ENCODE results near the gene TTLL11.

TTLL11 gene

GRCh38 chr9:122109035-122109813 is 16.1 kb upstream of the TTLL11 start:
- DNase-seq (ENCODE audit: low read depth in 2 of 2) = no peak

- DNase-seq (ENCODE audit: low read depth in 2 of 2) = no peak
Observed at GRCh38 chr9:122107291-122107805, 14.2 kb upstream of the TTLL11 start.

GRCh38 chr9:122106576-122106975 is 13.5 kb upstream of the TTLL11 start:
- DNase-seq (ENCODE audit: low read depth in 2 of 2) = no peak

- no peak for DNase-seq (ENCODE audit: low read depth in 2 of 2)
Observed at GRCh38 chr9:122103985-122104384, 10.9 kb upstream of the TTLL11 start.

GRCh38 chr9:122102156-122102555 is 9.0 kb upstream of the TTLL11 start:
- no peak for DNase-seq (ENCODE audit: low read depth in 2 of 2)

GRCh38 chr9:122100756-122101155 is 7.6 kb upstream of the TTLL11 start:
- no peak for DNase-seq (ENCODE audit: low read depth in 2 of 2)

GRCh38 chr9:122099271-122099869 is 6.3 kb upstream of the TTLL11 start:
- DNase-seq (ENCODE audit: low read depth in 2 of 2) = peak in 1 of 2 experiments; percentile 25

- no peak for DNase-seq (ENCODE audit: low read depth in 2 of 2)
Observed at GRCh38 chr9:122097679-122098315, 4.7 kb upstream of the TTLL11 start.

- DNase-seq (ENCODE audit: low read depth in 2 of 2) = no peak
Observed at GRCh38 chr9:122096620-122097415, 3.7 kb upstream of the TTLL11 start.

- peak in 1 of 2 experiments; percentile 11 for DNase-seq (ENCODE audit: low read depth in 2 of 2)
Observed at GRCh38 chr9:122095010-122095767, 2.1 kb upstream of the TTLL11 start.

- no peak for DNase-seq (ENCODE audit: low read depth in 2 of 2)
Observed at GRCh38 chr9:122091682-122092592, 1.2 kb downstream of the TTLL11 start.

- DNase-seq (ENCODE audit: low read depth in 2 of 2) = no peak
Observed at GRCh38 chr9:122090981-122091380, 2.1 kb downstream of the TTLL11 start.

GRCh38 chr9:122090287-122090883 is 2.7 kb downstream of the TTLL11 start:
- no peak for DNase-seq (ENCODE audit: low read depth in 2 of 2)

GRCh38 chr9:122088880-122089706 is 4.0 kb downstream of the TTLL11 start:
- DNase-seq (ENCODE audit: low read depth in 2 of 2) = no peak

- DNase-seq (ENCODE audit: low read depth in 2 of 2) = no peak
Observed at GRCh38 chr9:122087406-122088200, 5.5 kb downstream of the TTLL11 start.

GRCh38 chr9:122086873-122087272 is 6.2 kb downstream of the TTLL11 start:
- no peak for DNase-seq (ENCODE audit: low read depth in 2 of 2)

- no peak for DNase-seq (ENCODE audit: low read depth in 2 of 2)
Observed at GRCh38 chr9:122085260-122085659, 7.8 kb downstream of the TTLL11 start.

All from fibroblast of skin of left biceps (primary cell).